HG02884 (cell line): ENCODE results near the gene SNTG2.
"Not testable (repeated sequence)": the region's sequence is repeated elsewhere in the genome, so short reads cannot be mapped to it uniquely, and the experiment has no call there.

ENCODE experiments used
- ATAC-seq: cut with Tn5 transposase; IDR thresholded peaks from one replicate; pipeline ENCODE4 v1.9.1; 2021; ENCODE audit warnings: mild to moderate bottlenecking, moderate library complexity; ENCODE audit not compliant: unreplicated experiment

The SNTG2 gene

GRCh38 chr2:1400943-1401735 lies 450.5 kb downstream of the SNTG2 start:
- ATAC-seq: no peak

- ATAC-seq: no peak
These were observed 451.4 kb downstream of the SNTG2 start for GRCh38 chr2:1402064-1402463.

- no peak for ATAC-seq
These were observed 452.9 kb downstream of the SNTG2 start for GRCh38 chr2:1403565-1403964.

GRCh38 chr2:1405124-1405523 lies 454.5 kb downstream of the SNTG2 start:
- ATAC-seq: no peak

GRCh38 chr2:1405967-1406366 lies 455.3 kb downstream of the SNTG2 start:
- no peak for ATAC-seq

- ATAC-seq: no peak
These were observed 455.8 kb downstream of the SNTG2 start for GRCh38 chr2:1406434-1406833.

- ATAC-seq: no peak
These were observed 457.5 kb downstream of the SNTG2 start for GRCh38 chr2:1407950-1408675.

- ATAC-seq: no peak
These were observed 462.6 kb downstream of the SNTG2 start, which contains the start of gene TPO for GRCh38 chr2:1413156-1413710. TPO (plus strand) TSS chr2:1413463; CDS start chr2:1414409, 946 bp downstream.

GRCh38 chr2:1414121-1414520 lies 463.5 kb downstream of the SNTG2 start:
- ATAC-seq: no peak

GRCh38 chr2:1414901-1415300 lies 464.3 kb downstream of the SNTG2 start:
- not testable (repeated sequence) for ATAC-seq

GRCh38 chr2:1415501-1415900 lies 464.9 kb downstream of the SNTG2 start:
- no peak for ATAC-seq
